NB4 (cell line): Measurements from ENCODE around the gene RAB20.

Experiments
- DNase-seq: peaks from one replicate; pipeline ENCODE4 v3.0.0; 2010; ENCODE audit warnings: low read depth
- H3K4me3 ChIP-seq: one replicate; pipeline ENCODE4 v1.5.1; 2011; ENCODE audit warnings: mild to moderate bottlenecking, low read depth, low read length, moderate library complexity
- MAX ChIP-seq: IDR thresholded peaks from 2 replicates; pipeline ENCODE4 v1.6.1; 2011; ENCODE audit warnings: low read depth, low read length
- MYC ChIP-seq: IDR thresholded peaks from 2 replicates; pipeline ENCODE4 v1.6.1; 2011; ENCODE audit warnings: low read depth, low read length
- POLR2A ChIP-seq: IDR thresholded peaks from 2 replicates; pipeline ENCODE4 v1.6.1; 2011; ENCODE audit warnings: mild to moderate bottlenecking; ENCODE audit not compliant: insufficient read length; ENCODE audit errors: extremely low read depth
- TF ChIP-seq, protein P1 (sequence below): IDR thresholded peaks from one replicate; pipeline ENCODE4 v1.5.1; 2012; ENCODE audit warnings: low read depth, low read length

RAB20 gene

DNA sequence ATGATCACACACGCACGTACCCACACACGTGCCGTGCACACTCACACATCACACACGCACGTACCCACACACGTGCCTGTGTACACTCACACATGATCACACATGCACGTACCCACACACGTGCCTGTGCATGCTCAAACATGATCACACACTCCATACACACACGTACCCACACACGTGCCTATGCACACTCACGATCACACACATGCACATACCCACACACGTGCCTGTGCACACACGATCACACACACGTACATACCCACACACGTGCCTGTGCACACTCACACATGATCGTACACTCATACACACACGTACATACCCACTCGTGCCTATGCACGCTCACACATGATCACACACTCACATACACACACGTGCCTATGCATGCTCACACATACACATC, 86.8 kb downstream of the RAB20 start:
- no peak for TF ChIP-seq POLR2A
- TF ChIP-seq, protein P1, sequence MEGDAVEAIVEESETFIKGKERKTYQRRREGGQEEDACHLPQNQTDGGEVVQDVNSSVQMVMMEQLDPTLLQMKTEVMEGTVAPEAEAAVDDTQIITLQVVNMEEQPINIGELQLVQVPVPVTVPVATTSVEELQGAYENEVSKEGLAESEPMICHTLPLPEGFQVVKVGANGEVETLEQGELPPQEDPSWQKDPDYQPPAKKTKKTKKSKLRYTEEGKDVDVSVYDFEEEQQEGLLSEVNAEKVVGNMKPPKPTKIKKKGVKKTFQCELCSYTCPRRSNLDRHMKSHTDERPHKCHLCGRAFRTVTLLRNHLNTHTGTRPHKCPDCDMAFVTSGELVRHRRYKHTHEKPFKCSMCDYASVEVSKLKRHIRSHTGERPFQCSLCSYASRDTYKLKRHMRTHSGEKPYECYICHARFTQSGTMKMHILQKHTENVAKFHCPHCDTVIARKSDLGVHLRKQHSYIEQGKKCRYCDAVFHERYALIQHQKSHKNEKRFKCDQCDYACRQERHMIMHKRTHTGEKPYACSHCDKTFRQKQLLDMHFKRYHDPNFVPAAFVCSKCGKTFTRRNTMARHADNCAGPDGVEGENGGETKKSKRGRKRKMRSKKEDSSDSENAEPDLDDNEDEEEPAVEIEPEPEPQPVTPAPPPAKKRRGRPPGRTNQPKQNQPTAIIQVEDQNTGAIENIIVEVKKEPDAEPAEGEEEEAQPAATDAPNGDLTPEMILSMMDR = no peak
- TF ChIP-seq MYC = no peak
- TF ChIP-seq MAX = no peak
- H3K4me3 ChIP-seq = no peak overlapping the region
- no peak for DNase-seq
